Stimulated activated naive CD4-positive, alpha-beta T cell treated with Interleukin-2 at 50 U/mL for 16 hours (primary cell): ENCODE results near the gene CANT1.
"Not testable (repeated sequence)": the region's sequence is repeated elsewhere in the genome, so short reads cannot be mapped to it uniquely, and the experiment has no call there.

ENCODE experiments used
- DNase-seq: peaks from one replicate; lab custom pipeline; 2025; lab: John Stamatoyannopoulos, UW

The CANT1 gene

GRCh38 chr17:78976907-78977680, 32.5 kb downstream of the CANT1 start:
- no peak for DNase-seq

- no peak for DNase-seq
Observed at GRCh38 chr17:78974635-78975591, 34.7 kb downstream of the CANT1 start.

GRCh38 chr17:78973792-78974520, 35.6 kb downstream of the CANT1 start:
- no peak for DNase-seq

- DNase-seq: no peak
Observed at GRCh38 chr17:78973196-78973595, 36.4 kb downstream of the CANT1 start.

GRCh38 chr17:78972507-78973105, 37.0 kb downstream of the CANT1 start:
- DNase-seq: no peak

GRCh38 chr17:78971756-78972506, 37.6 kb downstream of the CANT1 start:
- DNase-seq: no peak

GRCh38 chr17:78970834-78971755, 38.5 kb downstream of the CANT1 start:
- peak; percentile 75 for DNase-seq

- DNase-seq: no peak
Observed at GRCh38 chr17:78969865-78970264, 39.7 kb downstream of the CANT1 start.

- DNase-seq: no peak
Observed at GRCh38 chr17:78967782-78968362, 41.7 kb downstream of the CANT1 start.

- no peak for DNase-seq
Observed at GRCh38 chr17:78966910-78967600, 42.5 kb downstream of the CANT1 start.

GRCh38 chr17:78966123-78966813, 43.3 kb downstream of the CANT1 start:
- DNase-seq: no peak

GRCh38 chr17:78965491-78965924, 44.1 kb downstream of the CANT1 start:
- no peak for DNase-seq

GRCh38 chr17:78963378-78963777, 46.2 kb downstream of the CANT1 start:
- no peak for DNase-seq

- DNase-seq: not testable (repeated sequence)
Observed at GRCh38 chr17:78962984-78963348, 46.6 kb downstream of the CANT1 start.

- DNase-seq: no peak
Observed at GRCh38 chr17:78962345-78962983, 47.1 kb downstream of the CANT1 start.

- DNase-seq: no peak
Observed at GRCh38 chr17:78961571-78961970, 48.0 kb downstream of the CANT1 start.

- DNase-seq: no peak
Observed at GRCh38 chr17:78960928-78961327, 48.6 kb downstream of the CANT1 start.

- DNase-seq: no peak
Observed at GRCh38 chr17:78959803-78960202, 49.8 kb downstream of the CANT1 start.
